CD1c-positive myeloid dendritic cell (primary cell): Measurements from ENCODE around the gene GIMD1.
"Not testable (repeated sequence)": the region's sequence is repeated elsewhere in the genome, so short reads cannot be mapped to it uniquely, and the experiment has no call there.

Experiments
- DNase-seq: peaks from one replicate; pipeline ENCODE4 v3.0.0-alpha.2; 2016; ENCODE audit errors: extremely low spot score

GIMD1 gene

DNA sequence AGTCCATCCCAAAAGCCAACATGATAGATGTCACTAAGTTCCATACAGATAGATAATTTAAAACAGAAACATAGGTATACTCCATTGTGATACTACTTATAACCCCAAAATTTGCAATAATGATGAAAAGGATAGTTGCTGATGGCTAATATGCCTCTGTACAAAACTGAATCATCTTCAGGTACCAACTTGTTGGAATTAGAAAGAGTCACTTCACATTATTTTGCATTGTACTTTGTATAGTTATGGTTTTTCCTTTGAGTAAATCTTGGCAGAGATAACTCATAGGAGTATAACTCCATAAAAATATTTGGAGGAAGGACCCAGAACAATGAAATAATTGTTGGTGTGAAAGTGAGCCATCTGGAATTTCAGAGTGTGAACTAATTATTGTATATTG, 17.6 kb downstream of the GIMD1 start:
- no peak for DNase-seq

DNA sequence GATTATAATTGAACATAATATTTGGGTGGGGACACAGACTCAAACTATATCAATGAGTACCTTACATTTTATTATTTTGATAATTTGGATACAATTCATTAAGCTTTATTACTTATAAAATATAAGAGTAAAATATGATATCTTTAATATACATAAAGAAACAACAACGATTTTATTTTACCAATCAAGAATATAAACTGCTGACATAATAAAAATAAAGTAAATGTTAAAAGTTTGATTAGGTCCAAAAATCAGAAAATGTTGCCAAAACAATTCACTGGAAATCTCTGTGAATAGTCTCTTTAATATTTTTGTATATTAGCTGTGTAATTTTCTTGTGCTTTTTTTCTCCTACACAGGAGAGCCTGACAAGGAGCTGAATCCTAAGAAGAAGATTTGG, 21.4 kb downstream of the GIMD1 start:
- DNase-seq: no peak

DNA sequence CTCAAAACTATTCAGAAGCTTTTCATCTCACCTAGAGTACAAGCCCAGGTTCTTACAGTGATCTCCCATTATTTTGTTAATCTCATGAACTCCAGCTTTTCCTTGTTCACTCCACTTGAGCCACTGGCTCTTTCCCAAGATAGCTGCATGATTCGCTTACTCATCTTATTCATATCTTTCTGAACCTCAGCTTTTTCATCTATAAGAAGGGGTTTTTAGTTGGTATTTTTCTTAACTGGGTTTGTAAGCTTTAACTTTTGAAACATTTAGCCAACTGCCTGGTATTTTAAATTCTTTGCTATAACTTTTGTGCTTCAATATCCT, 24.0 kb downstream of the GIMD1 start:
- DNase-seq: no peak

DNA sequence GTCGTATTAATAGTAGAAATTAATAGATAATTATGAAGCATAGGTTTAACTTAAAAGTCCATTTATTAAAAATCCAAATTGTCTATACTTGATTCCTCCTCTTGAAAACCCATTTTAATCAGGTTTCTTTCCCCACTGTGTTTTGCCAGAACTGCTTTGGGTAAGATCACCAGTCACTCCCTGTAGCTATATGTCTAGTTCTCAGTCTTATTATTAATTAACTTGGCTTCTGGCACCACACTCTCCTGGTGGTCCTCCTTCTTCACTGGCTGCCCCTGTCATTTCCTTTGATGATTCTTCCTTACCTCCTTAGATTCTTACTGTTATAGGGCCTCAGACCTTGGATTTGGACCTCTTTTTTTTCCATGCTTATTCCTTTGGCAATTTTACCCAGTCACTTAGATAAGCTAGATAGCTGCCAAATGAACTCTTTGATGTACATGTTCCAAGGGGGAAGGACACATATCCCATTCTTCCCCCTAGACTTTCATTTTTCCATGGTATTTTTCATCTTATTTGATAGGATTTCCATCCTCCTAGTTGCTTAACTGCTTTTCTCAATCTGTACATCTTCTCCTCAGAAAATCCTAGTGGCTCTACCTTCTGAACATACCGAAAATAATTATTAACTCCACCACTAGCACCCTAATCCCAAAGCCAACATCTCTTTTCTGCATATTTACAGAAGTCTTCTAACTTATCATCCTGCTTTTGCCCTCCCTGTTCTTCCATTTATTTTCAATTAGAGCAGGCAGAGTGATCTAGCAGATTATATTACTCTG, 24.5 kb downstream of the GIMD1 start:
- no peak for DNase-seq

DNA sequence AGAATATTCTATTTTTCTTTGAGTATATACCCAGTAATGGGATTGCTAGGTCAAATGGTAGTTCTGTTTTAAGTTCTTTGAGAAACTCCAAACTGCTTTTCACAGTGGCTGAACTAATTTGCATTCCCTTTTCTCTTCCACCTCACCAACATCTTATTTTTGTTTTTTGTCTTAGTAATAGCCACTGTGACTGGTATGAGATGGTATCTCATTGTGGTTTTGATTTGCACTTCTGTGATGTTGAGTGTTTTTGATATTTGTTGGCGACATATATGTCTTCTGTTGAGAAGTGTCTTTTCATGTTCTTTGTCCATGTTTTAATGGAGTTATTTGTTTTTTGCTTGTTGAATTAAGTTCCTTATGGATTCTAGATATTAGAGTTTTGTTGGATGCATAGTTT, 27.8 kb downstream of the GIMD1 start:
- no peak for DNase-seq

DNA sequence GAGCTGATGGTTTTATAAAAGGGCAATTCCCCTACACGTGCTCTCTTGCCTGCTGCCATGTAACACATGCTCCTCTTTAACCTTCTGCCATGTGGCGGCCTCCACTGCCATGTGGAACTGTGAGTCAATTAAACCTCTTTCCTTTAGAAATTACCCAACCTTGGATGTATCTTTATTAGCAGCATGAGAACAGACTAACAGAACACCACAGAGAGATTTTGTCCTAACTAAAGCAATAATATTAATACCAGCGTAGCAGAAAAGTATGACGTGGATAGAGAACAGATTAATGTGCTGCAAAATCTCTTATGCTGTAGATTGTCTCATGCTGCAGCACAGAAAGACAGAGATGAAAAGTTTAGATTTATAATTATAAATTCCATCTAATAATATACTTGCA, 29.1 kb downstream of the GIMD1 start:
- DNase-seq: no peak

DNA sequence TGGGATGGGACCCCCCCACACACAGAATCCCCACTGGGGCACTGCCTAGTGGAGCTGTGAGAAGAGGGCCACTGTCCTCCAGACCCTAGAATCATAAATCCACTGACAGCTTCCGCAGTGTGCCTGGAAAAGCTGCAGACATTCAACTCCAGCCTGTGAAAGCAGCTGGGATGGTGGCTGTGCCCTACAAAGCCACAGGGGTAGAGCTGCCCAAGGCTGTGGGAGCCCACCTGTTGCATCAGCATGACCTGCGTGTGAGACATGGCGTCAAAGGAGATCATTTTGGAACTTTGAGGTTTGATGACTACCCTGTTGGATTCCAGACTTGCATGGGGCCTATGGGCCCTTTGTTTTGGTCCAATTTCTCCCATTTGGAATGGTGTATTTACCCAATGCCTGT, 29.9 kb downstream of the GIMD1 start:
- no peak for DNase-seq

DNA sequence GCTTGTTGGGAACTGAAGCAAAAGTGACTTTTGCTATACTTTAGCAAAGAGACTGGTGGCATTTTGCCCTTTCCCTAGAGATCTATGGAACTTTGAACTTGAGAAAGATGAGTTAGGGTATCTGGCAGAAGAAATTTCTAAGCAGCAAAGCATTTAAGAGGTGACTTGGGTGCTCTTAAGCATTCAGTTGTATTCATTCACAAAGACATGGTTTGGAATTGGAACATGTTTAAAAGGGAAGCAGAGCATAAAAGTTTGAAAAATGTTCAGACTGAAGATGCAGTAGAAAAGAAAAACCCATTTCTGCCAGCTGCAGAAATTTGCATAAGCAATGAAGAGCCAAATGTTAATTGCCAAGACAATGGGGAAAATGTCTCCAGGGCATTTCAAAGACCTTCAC, 30.7 kb downstream of the GIMD1 start:
- no peak for DNase-seq

DNA sequence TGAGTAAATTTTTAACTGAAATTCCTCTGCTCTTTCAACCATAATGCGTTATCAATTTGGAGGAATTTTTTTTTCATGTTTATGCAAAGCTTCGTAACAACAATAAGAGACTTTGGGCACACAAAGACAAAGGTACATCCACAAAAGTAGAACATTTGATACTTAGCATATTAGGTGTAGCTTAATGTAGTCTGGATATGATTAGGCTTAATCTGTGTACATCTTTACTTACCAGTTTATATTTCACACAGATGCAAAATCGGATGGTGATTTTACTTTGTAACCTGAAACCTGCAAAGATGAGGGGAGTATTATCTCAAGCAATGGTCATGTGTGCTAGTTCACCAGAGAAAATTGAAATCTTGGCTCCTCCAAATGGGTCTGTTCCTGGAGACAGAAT, 32.0 kb downstream of the GIMD1 start:
- no peak for DNase-seq

DNA sequence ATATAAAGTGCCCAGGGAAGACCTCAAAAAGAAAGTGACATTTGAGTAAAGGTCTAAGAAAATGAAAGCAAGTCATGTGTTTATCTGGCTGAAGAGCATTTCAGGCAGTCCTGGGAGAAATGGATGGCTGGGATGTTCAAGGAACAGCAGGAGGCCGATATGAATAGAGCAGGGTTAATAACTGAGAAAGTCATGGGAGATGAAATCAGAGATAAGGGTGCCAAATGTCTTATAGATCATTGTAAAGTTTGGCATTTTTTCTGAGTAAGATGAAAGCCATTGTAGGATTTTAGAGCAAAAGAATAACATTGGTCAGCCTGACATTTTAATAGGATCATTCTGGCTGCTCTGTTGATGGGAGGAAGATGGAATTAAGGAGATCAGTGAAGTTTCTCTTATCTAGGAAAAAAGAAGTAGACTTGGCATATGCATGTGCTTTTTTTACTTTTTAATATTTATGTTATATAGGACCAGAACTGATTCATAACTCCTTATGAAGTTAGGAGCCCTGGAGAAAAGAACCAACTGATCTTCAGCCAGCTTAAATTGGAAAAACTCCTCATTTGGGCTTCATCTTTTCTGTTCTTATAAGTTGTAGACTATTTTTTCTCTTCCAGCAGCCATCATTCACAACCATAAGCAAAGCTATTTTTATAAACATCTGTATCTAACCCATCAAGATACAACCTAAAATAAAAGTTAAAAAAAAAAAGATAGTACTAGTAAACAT, 33.7 kb downstream of the GIMD1 start:
- DNase-seq: no peak

DNA sequence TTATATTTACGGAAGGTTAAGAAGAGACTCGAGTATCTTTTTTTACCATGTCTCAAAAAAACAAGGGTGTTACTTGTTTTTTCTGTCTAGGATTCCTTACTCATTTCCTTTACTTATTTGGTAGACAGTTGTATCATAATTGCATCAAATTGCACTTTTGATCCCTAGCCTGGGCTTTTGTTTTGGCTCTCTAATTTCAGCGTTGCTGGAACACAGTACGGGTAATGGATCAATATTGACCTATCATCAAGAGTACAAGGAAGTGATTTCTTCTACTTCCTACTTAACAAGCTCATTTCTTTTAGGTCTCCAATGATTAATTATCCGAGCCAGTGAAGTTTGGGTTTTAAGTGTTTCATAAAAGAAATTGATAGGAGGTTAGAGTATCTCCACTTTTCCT, 35.4 kb downstream of the GIMD1 start:
- DNase-seq: no peak

DNA sequence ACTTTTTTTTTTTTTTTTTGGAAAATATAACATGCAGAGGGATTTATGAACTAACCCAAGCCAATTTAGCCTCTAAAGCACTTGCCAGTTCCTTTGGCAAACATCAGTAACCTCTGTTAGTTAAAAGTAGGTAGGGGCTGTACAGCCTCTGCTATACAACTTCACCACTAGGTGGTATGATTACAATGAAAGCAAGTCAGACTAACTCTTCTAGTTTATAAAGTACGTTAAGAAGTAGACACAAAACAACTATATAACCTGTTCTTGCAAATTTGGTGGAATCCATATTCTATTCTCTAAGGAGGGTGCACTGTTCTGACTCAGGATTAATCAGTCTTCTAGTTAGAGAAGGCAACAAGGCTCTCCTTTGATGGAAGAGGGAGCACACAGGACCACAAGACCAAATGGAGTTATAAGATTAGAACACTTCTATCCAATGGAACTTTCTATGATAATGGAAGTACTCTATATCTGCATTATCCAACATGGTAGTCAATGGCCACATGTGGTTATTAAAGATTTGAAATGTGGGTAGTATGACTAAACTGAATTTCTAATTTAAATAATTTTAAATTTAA, 39.4 kb downstream of the GIMD1 start:
- DNase-seq: peak; percentile 22

DNA sequence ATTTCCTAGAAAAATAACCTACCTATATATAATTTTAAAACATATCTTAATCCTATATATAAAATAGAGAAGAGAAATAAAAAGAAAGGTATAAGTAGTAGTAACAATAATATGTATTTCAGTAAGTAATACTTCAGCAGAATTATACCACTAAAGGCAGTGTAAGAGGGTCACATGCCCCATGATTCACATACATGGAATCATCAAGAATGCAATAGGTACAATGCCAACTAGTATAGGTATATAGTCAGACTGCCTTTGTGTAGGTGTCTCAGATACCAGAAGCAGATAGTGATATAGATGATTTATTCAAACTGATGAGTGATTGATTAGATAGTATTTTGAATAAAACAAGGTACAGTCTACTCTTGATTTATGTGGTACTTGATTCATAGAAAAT, 42.8 kb downstream of the GIMD1 start:
- DNase-seq: no peak

DNA sequence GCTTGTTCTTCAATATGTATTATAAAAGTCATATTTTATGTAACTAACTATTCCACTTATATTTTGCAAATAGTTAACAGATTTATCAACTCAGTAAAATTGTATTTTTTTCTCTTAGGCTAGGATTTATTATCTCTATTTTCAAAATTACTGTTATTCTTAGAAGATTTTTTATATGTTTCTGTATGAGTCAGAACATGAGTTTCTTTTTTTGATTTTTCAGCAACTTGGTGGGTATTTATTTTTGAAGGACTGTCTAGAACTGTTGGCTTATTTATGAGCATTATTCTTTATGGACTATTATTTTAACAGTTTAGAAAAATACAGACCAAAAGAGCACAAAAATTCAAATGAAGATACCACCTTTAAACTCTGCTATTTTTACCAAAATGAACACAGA, 45.5 kb downstream of the GIMD1 start:
- no peak for DNase-seq

DNA sequence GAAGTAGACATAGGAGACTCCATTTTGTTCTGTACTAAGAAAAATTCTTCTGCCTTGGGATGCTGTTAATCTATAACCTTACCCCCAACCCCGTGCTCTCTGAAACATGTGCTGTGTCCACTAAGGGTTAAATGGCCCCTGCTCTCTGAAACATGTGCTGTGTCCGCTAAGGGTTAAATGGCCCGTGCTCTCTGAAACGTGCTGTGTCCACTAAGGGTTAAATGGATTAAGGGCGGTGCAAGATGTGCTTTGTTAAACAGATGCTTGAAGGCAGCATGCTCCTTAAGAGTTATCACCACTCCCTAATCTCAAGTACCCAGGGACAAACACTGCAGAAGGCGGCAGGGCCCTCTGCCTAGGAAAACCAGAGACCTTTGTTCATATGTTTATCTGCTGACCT, 46.8 kb downstream of the GIMD1 start:
- not testable (repeated sequence) for DNase-seq

DNA sequence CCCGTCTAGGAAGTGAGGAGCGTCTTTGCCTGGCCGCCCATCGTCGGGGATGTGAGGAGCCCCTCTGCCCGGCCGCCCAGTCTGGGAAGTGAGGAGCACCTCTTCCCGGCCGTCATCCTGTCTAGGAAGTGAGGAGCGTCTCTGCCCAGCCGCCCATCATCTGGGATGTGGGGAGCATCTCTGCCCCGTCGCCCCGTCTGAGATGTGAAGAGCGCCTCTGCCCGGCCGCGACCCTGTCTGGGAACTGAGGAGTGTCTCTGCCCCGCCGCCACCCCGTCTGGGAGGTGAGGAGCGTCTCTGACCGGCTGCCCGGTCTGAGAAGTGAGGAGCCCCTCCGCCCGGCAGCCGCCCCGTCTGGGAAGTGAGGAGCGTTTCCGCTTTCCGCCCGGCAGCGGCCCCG, 47.4 kb downstream of the GIMD1 start:
- DNase-seq: not testable (repeated sequence)

DNA sequence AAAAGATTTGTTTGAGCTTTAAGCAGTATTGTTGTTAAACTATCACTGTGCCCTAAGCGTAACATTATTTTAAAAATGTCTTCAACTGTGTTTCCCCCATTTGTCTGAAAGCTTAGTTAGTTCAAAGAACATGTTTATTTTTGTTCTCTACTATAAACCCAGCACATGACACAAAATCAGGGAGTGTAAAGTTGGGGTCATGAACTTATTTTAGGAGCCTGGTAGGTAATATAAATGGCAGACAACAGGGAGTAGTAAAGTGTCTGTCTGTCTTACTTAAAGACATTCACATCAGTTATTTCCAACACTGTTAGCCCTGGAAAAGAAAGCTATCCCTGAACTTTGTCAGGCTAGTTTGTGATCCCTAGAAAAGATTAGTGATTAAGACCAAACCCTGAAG, 48.3 kb downstream of the GIMD1 start:
- DNase-seq: no peak

DNA sequence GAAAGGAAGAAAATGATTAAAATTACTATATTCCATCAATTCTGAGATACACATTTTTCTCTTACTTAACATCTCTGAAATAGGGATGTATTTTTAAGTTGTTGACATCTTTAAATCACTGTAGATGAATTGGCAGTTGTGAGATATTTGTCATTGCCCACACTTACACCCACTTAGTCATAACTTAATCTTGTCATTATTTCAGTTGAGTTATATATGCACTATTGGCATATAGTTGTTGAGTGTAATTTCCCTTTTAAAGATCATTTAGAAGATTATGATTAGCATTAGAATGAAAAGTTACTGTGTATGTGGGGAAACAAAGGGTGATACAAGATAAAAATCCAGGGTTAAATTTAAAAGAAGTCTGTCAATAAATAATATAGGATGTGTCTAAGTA, 50.1 kb downstream of the GIMD1 start:
- DNase-seq: no peak

DNA sequence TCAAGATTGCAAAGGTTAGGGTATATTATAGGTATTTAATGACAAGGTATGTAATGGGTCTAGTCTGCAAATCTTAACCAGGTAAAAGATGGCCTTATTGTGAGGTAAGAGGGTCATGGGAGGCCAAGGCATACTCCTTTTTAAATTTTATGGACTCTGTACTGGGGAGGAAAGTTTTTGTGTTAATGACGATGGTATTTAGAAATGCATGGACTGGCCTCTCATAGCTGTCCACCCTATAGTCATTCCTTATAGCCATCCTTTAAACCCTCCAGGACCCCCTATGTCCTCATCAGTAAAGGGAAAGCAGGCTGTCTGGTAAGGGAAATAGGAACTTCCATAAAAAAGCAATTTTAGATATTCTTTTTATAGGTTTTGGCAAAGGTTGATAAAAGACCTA, 50.8 kb downstream of the GIMD1 start:
- DNase-seq: no peak

DNA sequence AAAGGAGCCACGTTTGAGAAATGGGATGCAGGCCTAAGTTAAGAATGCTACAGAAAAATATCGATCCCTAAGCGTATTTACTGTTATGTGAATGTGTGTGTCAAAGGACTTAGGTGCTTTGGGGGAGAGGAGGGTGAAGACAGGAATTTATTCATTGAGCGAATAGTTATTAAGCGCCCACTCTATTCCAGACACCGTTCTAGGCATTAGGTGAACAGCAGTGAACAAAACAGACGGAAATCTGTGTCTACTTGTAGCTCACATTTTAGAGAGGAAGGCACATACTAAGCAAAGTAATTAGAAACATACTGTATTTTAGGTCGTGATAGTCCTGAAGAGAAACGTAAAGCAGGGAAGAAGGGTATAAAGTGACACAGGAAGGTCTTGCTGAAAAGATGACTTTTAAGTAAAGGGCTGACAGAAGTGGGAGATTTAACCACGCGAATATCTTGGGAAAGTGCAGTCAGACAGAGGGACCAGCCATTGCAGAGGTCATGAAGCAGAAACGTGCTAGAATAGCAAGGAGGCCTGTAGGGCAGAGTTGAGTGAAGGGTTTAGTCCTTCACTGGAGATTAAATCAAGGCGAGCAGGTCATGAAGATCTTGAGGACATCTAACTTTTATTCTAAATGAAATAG, 51.7 kb downstream of the GIMD1 start:
- no peak for DNase-seq

DNA sequence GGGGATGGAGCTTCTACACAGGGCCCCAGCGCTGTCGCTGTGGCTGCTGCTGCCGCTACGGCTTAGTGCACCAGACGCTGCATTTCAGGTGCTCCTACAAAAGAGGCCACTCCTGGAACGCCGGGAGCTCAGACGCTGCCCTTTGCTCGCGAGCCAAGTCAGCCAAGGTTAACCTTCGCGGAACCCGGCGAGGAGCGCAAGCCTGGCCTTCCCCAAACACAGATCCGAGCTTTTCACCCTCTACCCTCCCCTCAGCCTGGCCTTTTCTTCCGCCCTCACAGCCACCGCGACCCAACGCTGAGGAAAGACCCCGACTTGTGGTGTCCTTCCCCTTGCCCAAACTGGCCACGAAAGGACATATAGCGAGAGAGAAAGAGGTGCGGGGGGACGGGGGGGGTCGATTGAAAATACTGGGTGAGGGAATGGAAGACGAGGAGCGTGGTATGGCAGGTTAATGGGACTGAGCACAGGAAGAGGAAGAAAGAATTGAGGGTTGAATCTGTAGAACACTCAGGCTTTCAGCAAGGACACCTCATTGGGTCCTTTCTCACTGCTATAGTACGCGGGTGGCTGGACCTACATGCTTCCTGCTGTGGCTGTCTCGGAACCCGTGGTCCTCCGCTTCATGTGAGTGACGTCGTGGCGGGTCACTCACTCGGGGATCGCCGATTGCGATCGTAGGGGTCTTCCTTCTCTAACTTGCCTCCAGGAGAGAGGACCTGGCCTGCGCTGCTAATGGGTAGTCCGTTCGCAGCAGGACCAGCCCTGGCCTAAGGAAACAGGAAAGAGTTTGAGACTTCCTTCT, 52.4 kb downstream of the GIMD1 start, which contains the start of the genes AIMP1 and TBCK:
TSS of gene AIMP1 (plus strand) at position 583 of the 805 bp plus-strand sequence. CDS start 8,460 bp downstream, outside the sequence.
TSS of gene TBCK (minus strand) at position 242 of the 805 bp plus-strand sequence. CDS start 7,249 bp downstream, outside the sequence.
- peak; percentile 93 for DNase-seq
